Measurements from ENCODE around the gene NFAM1.

NFAM1 gene

DNA sequence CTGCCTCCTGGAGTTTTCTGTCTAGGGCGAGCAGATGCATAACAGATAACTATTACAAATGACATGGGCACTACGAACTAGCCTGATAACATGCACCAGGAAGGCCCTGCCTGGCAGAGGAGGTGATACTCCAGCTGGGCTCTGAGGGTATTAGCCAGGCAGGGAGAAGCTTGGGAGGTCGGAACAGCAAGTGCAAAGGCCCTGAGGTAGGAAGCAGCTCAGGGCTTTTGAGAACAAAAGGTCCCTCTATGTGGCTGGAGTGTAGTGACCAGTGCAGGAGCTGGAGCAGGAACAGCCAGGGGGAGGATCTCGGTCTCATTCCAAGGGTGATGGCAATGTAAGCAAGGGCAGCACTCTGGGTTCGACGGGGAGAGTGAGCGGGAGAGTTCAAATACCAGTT is 100.1 kb downstream of the NFAM1 start:
- DNase-seq, result no peak

DNA sequence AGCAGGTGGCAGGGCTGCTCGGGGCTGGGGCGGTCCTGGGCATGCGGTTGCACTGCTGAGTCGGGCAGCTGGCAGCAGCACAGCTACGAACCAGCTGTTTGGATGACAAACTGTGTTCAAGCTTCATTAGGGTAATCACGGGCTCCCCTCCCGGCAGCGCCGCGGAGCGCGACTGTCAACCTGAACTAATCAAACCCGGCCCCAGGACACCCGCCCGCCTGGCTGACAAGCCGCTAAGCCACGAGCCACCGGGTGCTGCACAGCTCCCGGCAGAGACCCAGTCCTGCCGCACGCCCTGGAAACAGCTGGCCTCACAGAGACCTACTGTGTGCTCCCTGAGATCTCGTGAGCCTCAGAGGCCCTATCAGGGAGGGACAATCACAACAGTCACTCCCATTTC is 101.2 kb downstream of the NFAM1 start:
- no peak for DNase-seq

All from CD4-positive, alpha-beta T cell treated with Interleukin-1 beta for 1 hour (primary cell).